Activated CD4-positive, alpha-beta T cell treated with anti-CD3 and anti-CD28 coated beads, Interleukin-2, amount 50 U/mL, for 16 hours (primary cell): ENCODE measurements around the gene RAB11FIP3.

Source experiments
- DNase-seq: peaks from one replicate; pipeline ENCODE4 v3.0.0-alpha.2; 2020

Gene RAB11FIP3

DNA sequence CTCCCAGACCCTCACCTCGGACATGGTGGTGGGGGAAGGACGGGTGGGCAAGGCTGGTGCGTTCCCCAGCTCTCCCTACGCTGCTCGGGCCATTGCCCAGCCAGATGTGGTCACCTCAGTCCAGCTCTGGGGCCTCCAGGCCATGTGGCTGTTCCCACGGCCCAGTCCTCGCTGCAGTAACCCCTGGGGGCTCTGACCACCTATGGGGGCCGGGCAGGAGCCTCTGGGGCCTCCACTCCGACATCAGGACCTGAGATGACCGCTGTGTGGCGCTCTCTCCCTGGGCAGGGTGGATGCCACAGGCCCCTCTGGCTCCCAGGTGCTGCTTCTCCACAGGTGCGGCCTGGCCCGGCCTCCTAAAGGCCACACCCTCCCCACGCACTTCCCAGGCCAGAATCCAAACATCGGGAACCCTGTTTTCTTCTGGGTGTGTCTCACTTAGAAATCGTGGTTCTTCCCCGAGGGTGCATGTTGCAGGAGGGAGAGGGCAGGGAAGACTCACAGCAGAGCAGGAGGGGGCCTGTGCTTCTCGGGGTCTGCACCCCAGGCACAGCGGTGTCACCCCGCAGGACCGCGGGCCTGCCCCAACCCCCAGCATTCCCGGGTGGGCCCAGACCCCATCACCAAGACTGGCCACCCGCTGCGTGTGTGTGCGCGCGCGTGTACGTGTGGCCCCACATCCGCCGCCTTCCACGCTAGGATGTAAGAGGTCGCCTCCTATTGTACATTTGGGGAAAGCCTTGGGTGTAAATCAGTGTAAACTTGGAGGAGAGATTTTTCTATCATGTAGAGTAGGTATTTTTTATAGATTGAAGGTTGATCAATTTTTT, 96.1 kb downstream of the RAB11FIP3 start:
- no peak for DNase-seq

DNA sequence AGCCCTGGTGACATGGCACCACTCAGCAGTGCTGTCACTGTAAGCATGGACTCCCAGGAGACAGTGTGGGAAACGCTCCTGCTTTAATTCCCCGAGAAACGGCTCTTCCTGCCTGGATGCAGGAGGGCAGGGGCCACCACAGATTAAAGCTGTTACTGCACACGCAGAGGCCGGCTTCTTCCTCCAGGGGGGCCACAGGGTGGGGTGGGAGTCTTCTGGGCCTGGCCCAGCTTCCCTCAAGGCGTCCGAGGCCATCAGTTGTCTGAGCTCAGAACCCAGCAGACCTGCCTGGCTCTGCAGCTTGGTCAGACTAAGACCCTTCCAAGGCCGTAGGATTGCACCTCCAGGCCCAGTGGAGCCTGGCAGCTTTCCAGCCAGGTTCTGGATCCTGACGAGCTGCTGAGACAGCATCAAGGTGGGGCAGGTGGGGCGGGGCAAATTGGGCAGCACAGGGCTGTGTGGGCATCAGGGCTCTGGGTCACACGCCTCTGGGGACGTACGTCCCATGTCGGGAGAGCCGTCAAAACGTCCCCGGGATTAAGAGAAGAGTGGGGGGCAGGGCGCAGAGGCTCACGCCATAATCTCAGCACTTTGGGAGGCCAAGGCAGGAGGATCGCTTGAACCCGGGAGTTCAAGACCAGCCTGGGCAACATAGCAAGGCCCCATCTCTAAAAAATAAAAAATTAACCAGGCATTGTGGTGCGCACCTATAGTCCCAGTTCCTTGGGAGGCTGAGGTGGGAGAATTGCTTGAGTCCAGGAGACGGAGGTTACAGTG, 97.1 kb downstream of the RAB11FIP3 start:
- no peak for DNase-seq

DNA sequence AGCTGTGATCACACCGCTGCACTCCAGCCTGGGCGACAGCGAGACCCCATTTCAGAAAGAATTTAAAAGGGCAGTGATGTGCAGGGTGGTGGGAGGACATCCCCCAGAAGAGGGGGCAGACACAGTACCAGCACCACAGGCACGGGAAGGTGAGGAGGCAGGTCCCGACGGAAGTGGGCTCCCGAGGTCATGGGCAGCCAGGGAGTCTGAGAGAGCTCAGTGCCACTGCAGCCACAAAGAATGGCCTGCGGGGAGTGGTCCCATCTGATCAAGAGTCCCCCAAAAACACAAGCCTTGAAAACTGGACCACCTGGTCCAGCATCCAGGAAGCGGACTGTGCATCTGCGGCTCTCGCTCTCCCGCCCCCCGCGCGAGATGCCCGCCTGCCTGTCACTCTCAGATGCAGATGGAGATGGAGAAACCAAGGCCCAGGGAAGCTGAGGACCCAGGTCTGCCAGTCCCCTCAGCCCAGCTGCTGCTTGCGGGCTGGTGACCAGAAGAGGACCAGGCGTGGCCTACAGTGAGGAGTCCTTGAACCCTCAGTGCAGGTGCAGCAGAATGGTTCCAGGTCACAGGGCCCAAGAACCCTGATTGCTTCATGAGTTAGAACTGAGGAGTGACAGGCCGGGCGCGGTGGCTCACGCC, 97.8 kb downstream of the RAB11FIP3 start:
- no peak for DNase-seq

DNA sequence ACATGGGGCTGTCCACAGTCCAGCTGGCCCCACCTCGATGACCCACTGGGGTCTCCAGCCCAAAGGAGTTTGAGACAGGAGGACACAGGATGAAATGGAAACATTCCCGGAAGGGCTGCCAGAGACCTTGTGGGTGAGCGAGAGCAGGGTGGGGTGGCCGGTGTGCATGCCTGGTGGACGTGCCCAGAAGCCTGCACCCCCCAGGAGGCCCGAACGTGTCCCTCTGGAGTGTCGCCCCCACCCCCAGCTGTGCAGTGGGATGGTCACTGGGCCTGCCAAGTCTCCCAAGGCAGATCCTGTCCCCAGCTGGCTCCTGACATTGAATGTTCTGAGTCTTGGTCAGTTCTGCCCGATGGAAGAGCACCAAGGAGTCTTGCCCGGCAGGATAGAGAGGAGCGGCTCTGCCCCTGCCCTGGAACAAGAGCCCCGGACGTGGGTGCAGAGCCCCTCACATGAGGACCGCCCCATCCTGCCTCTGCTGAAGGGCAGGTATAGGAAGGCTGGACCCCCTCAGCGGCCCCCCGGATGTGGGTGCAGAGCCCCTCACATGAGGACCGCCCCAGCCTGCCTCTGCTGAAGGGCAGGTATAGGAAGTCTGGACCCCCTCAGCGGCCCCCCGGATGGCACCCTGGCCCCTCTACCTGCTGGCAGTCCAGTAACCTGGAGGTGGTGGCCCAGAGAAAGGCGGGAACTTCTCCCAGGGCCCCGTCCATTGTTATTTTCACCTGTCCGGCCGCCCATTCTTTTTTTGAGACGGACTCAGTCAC, 99.0 kb downstream of the RAB11FIP3 start:
- no peak for DNase-seq

DNA sequence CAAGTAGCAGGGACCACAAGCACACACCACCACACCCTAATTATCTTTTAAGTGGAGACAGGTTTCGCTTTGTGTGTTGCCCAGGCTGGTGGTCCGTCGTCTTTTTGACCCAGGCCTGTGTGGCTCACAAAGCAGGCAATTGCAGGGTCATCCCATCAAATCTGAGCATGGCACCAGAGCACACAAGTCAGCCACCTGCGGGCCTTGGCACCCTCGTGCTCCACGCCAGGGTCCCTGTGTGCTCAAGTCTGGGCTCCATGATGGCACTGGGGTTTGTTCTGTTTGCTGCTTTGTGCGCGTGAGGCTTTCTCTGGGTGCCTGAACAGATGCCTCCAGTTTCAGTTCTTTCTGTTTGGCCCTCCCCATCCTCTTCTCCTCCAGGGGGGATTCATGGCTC, 99.7 kb downstream of the RAB11FIP3 start:
- DNase-seq = no peak

DNA sequence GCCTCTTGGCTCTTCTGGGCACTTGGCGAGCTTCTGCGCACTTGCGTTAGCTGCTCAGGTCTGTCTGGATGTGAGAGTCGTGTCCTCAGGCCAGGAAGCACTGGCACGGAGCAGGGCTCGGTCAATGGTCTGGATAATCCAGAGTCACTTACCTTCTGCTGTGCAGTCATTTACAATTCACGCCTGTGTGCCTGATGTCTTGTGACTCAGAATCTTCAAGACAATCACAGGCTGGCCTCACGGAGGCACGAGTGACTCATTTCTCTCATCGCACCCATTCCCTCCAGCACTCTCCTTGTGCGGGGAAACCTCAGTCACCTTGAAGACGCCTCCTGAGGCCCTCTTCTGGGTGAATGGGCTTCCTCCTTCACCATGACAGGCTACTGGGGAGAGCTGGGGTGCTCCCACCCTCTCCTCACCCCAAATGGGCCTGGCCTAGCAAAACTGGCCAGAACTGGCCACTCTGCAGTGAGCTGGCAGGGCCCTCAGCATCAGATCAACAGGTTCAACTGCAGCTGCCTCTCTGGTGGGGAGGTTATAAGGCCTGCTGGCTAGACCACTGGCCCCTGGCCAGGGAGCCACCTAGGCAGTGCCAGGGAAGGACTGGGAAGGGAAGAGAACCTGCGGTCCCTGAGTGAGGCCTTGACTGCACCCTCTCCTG, 100.2 kb downstream of the RAB11FIP3 start:
- peak; percentile 96 for DNase-seq

DNA sequence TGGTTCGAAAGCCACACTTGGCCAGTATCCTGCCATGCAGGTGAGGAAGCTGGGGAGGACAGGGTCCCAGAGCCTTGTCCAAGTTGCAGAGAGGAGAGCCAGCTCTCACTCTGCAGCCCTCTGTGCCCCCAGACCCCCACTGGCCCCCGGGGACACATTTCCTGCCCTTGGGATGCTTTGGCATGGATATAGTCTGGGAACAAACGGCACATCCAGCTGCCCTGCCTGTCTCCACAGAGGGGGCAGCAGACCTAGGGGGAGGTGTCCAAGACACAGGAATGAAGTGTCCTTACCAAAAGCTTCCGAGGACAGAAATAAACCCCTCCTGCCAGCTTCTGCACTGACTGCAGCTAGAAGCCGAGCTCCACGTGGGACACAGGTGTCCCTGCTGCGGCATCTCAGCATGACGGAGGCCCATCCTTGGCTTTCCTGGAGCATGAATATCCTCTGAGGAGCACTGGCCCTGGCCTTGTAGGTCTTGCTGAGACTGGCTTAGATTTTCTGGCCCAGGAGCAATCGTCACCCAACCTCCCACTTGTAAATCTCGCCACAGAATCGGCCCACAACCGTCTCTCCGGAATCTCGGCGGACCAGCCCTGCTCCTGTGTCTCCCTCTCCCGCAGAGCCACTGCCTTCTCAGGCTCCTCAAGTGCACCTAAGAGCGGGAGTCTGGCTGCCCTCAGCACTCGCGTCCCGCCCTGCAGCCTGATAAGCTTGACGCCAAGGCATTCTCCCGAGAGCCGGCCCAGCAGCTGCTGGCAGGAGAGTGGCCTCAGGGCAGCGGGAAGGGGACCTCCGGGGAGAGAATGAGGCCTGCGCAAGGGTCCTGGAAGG, 100.9 kb downstream of the RAB11FIP3 start:
- peak; percentile 27 for DNase-seq

DNA sequence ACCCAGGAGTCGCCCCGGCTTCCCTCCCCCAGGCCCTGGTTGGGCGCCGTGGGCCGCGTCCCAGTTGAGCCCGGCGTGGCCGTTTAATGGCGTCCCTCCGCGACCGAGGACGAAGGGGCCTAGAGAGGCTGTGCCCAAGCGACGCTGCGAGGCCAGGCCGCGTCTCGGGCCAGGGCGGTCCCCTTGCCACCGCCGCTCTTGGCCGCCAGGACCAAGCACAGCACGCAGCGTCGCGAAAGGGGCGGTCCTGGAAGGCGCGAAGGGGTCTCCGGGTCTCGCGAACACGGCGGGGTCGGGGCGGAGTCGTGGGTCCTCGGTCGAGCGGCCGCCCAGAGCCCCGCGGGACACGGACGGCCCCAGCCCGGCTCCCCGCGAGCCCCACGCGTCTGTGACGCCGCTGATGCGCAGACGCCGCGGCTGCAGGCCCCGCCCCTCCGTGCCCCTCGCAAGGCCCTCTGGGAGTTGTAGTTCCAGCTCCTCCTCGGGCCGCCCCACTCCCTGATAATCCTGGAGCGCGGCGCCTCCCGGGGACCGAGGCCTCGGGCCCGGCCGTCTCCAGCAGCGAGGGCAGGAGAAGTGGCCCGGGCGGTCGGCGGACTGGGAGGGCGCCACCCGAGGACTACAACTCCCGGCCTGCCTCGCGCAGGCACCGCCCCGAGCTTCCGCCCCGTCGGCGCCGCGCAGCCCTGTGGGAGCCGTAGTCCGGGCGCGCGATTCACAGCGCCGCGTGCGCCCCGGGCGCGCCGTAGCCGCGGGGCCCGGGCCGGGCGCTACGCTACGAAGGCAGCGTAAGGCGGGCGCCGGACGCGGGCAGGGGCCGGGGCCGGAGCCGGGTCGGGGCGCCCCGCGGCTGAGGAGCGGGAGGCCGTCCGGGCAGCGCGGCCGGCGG, 101.8 kb downstream of the RAB11FIP3 start, which contains the start of gene CAPN15:
Gene CAPN15 (plus strand): TSS at position 698 of the 889 bp plus-strand sequence. CDS start 19,127 bp downstream, outside the sequence.
- peak; percentile 89 for DNase-seq

DNA sequence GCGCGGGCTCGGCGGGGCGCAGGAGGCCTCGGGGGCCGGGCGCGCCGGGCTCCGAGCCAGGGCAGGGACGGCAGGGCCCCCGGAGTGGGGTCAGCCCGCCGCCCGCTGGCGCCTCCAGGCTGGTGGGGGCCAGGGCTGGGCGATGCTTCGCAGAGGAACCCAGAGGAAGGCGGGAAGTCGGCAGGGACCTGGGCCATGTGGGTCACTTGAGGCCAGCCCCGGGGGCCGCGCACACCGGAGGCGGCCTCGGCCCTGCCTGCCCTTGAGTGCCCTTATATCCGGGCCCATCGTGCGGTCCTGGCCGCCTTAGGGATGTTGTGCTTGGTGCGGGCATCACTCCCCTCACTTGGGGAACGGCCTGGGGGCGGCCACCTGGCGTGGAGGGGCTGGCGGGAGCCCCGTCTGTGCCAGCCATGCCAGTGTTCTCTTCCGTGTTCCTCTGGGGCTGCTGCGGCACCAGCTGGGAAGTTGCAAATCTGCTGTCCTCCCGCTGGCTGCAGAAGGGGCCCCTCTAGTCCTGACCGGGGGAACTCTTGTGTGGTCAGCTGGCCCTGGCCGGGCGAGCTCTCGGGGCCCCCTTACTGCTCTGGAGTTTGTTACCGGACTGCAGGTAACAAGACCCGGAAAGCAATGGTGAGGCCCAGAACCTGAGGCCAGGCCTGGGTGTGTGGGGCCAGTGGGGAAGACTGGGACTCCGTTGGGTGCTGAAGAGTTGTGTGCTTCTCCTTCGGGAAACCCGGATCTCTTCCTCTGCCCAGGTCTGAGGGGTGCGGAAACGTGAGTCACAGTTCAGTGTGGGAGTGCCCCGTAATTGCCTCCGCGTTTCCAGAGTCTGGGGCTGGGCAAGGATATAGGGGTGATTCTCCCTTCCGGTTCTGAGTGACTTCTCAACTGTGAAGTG, 102.9 kb downstream of the RAB11FIP3 start:
- peak; percentile 60 for DNase-seq

DNA sequence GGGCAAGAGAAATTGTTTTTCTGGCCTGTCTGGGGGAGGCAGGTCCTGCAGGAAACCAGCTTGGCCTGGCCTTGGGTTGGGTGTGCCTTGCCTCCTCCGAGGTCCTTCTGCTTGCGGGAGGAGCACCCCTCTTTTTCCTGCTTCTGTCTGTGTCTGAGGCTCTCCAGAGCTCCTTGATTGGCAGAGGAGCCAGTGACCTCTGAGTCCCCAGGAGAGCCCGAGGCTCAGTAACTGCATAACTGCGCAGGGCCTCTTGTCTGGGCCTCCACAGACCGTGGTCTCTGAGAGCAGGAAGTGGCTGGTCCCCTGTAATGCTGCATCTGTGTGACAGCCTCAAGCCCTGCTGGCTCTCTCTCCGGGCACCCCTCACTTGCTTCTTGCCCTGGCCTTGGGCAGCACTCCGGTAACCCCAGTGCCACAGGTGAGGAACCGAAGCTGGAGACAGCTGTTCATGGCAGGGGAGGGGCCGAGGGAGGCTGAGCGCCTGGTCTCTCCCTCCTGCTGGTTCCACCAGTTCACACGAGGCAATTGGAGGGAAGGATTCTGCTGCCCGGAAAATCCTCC, 103.6 kb downstream of the RAB11FIP3 start:
- DNase-seq = peak; percentile 40

DNA sequence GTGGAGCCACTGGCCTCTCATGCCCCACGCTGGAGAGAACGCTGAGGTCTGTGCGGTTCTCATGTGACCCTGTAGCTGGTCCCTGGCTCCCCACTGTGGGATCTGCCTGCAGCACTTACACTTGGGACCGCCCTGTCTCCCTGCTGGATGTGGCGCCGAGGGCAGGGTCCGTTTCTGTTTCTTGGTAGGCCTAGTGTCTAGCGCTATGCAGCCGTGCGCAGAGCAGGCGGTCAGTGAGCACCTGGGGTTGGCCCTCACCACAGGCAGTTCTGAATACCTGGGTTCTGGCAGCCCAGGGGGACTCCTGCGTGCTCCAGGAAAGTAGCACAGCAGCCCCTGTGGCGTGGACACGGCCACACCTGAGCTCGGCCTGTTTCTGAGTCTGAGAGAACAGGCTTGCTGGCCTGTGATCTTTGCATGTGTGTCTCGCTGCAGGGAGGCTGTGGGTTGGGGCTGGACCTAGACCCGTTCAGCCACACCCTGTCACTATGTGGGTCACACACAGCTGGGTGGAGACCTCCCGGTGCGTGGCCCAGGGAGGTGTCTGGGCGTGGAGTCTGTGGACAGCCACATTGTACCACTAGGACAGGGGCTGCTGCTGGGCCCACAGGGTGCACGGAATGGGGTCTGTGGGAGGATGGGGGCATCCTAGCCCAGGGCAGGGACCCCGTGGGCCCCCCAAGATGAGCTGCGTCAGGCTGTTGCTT, 104.8 kb downstream of the RAB11FIP3 start:
- DNase-seq = no peak

DNA sequence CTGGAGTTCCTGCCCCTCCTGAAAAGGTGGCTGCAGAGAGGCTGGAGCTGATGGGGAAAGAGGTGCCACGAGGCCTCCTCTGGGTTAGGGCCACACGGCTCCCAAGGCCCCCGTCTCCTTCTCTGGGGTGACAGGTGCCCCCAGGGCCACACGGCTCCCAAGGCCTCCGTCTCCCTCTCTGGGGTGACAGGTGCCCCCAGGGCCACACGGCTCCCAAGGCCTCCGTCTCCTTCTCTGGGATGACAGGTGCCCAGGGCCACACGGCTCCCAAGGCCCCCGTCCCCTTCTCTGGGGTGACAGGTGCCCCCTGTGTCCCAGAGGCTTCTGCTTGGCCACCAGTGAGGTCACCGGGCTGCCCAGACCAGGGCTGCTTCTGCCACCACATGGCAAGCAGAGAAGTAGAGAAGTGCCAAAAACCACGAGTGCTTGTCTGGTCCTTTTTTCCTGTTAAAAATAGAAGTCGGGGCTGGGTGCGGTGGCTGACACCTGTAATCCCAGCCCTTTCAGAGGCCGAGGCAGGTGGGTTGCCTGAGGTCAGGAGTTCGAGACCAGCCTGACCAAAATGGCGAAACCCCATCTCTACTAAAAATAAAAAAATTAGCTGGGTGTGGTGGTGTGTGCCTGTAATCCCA, 106.2 kb downstream of the RAB11FIP3 start:
- DNase-seq = no peak

DNA sequence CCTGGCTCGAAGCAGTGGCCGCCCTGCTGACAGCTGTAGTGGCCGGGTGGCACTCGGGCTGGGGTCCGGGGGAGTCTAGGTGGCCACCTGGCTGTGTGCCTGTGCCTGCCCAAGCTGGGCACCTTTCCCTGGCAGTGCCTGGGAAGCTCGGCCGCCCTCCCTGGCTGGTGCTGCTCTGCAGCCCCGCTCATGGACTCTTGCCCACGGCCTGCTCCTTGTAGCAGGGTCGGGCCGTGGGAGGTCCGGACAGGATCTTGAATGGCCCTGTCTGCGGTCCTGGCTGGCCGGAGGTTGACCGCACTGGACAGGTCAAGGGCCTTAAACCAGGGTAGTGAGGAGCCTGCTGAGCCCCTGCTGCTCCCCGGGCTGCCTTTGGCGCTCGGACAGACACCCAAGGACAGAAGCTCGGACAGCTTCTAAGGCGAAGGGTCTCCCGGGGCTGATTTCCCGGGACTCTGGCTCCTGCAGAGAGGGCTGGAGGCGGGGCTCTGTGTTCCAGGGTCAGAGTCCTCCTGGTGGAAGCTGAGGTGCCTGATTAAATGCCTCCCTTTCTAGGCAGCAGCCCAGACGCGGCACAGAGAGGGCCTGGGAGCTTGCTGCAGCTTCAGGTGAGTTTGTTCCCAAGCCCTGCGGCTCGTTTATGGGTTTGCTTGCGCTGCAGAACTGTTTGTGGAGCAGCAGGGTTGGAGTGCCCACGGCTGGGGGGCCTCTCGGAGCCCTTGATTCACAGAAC, 108.1 kb downstream of the RAB11FIP3 start:
- DNase-seq = no peak

DNA sequence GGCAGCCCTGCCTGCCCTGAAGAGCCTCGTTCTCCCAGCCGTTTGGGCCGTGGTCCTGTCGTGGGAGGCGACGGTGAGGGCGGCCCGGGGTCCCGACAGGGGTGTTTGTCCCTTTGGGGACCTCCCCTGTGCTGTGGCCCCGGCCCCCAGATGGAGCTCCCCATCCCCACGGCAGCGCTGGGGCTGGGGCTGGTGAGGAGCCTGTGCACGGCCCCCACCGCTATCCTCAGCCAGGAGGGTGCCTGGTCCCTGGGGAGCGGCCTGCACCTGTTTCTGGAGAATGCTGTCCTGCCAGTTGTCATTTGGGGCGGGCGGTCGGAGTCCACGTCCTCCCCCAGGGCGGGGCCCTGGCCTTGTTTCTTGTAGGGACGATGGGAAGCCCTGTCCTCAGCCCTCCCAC, 108.7 kb downstream of the RAB11FIP3 start:
- DNase-seq = no peak

DNA sequence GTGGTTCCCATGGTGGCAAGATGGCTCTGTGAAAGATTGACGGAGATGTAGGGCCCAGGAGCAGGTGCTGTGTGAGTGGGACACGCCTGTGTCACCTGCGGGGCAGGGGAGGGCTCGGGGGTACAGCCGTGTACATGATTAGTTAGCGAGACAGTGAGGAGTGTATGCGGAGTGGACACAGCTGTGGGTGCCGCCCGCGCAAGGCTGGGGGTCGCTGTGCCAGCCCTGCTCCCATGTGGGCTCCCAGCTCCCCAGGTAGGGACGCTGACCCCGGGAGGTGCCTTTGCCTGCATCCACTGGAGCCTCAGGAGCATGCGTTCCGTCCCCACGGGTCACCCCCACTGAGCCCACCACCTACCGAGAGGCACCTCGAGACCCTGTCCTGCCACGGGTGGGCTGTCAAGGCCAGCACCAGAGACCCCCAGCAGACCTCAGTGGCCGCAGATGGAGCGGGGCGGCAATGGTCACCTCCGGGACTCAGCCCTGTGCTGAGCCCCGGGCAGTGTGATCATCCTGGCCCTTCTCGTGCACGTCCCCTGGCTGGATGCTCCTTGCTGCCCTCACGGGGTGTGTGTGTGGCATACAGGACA, 109.5 kb downstream of the RAB11FIP3 start:
- DNase-seq = no peak
